ENCODE measurements around the gene WDHD1.

DNA sequence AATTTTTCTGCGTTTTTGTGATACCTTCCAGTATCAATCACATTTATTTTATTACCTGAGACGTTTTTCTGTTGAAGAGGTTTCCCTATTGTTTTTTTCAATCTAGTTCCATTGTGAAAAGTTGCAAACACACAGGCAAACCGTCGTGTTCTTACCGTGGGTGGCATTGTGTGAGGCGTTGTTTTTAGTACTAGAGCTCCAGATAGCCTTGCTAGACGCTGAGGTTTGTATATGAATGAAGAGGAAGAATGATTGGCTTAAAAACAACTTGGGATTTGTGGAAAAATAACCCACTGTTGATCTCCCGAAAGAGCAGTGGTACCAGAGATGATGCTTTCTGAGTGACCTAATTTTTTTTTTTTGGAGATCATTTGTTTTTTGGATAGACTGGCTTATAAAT is 1.2 kb upstream of the WDHD1 start:
- TF ChIP-seq, protein P1, sequence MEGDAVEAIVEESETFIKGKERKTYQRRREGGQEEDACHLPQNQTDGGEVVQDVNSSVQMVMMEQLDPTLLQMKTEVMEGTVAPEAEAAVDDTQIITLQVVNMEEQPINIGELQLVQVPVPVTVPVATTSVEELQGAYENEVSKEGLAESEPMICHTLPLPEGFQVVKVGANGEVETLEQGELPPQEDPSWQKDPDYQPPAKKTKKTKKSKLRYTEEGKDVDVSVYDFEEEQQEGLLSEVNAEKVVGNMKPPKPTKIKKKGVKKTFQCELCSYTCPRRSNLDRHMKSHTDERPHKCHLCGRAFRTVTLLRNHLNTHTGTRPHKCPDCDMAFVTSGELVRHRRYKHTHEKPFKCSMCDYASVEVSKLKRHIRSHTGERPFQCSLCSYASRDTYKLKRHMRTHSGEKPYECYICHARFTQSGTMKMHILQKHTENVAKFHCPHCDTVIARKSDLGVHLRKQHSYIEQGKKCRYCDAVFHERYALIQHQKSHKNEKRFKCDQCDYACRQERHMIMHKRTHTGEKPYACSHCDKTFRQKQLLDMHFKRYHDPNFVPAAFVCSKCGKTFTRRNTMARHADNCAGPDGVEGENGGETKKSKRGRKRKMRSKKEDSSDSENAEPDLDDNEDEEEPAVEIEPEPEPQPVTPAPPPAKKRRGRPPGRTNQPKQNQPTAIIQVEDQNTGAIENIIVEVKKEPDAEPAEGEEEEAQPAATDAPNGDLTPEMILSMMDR (IDR thresholded peaks at IDR 0.05): no peak
- TF ChIP-seq EP300 (IDR thresholded peaks at IDR 0.05): no peak

All from ovary (tissue), 3 donors.